Activated CD4-positive, alpha-beta T cell treated with anti-CD3 and anti-CD28 coated beads, Interleukin-2, amount 50 U/mL, for 4 hours (primary cell): ENCODE data around the gene RPP14.

Experiments
- DNase-seq, 2 experiments: peaks; one replicate each; pipeline ENCODE4 v3.0.0-alpha.2; 2020

The RPP14 gene

GRCh38 chr3:58292866-58293265 lies 13.2 kb upstream of the RPP14 start:
- no peak for DNase-seq

- DNase-seq, result no peak
These were observed 12.5 kb upstream of the RPP14 start for GRCh38 chr3:58293516-58293915.

- no peak for DNase-seq
These were observed 9.8 kb upstream of the RPP14 start for GRCh38 chr3:58296269-58296668.

GRCh38 chr3:58296843-58297242 lies 9.2 kb upstream of the RPP14 start:
- no peak for DNase-seq

- no peak for DNase-seq
These were observed 7.9 kb upstream of the RPP14 start for GRCh38 chr3:58298190-58298589.

GRCh38 chr3:58299075-58299474 lies 7.0 kb upstream of the RPP14 start:
- no peak for DNase-seq

GRCh38 chr3:58299839-58300516 lies 6.1 kb upstream of the RPP14 start:
- no peak for DNase-seq

GRCh38 chr3:58307639-58308215 lies 1.7 kb downstream of the RPP14 start:
- peak; percentile 19 to 29 for DNase-seq

GRCh38 chr3:58308728-58309127 lies 2.7 kb downstream of the RPP14 start:
- DNase-seq, result no peak

GRCh38 chr3:58317811-58318210 lies 11.8 kb downstream of the RPP14 start:
- no peak for DNase-seq

- DNase-seq, result no peak
These were observed 15.7 kb downstream of the RPP14 start for GRCh38 chr3:58321791-58322190.

- DNase-seq, result no peak
These were observed 16.7 kb downstream of the RPP14 start for GRCh38 chr3:58322793-58323192.

- DNase-seq, result no peak
These were observed 17.7 kb downstream of the RPP14 start for GRCh38 chr3:58323529-58324390.

GRCh38 chr3:58324391-58325390 lies 18.6 kb downstream of the RPP14 start:
- no peak for DNase-seq

- no peak for DNase-seq
These were observed 19.5 kb downstream of the RPP14 start for GRCh38 chr3:58325525-58325992.

GRCh38 chr3:58326267-58326900 lies 20.3 kb downstream of the RPP14 start:
- DNase-seq, result no peak

- DNase-seq, result no peak
These were observed 23.3 kb downstream of the RPP14 start for GRCh38 chr3:58329150-58329921.

- DNase-seq, result no peak
These were observed 23.9 kb downstream of the RPP14 start for GRCh38 chr3:58329922-58330413.

- no peak for DNase-seq
These were observed 25.6 kb downstream of the RPP14 start for GRCh38 chr3:58331593-58332152.

GRCh38 chr3:58332575-58333188 lies 26.6 kb downstream of the RPP14 start, which contains the start of gene PXK:
PXK (plus strand) TSS chr3:58332892; CDS start chr3:58332989, 97 bp downstream.
- DNase-seq, result peak; percentile 69 to 70
